Stimulated activated effector memory CD8-positive, alpha-beta T cell treated with anti-CD3 and anti-CD28 coated beads, Interleukin-12 subunit alpha, Interleukin-12 subunit beta, amount 100 ng/mL, for 72 hours (primary cell): ENCODE measurements around the gene DHX9.
"Not testable (repeated sequence)": the region's sequence is repeated elsewhere in the genome, so short reads cannot be mapped to it uniquely, and the experiment has no call there.

Source experiments
- ATAC-seq: fragments of 150-1000 bp; cut with Tn5 transposase; 2 replicates; pipeline ENCODE4 v1.10.0; 2021
- DNase-seq, 2 donors: peaks; one replicate each; pipeline ENCODE4 v3.0.0; 2021 to 2022; ENCODE audit warnings: low spot score in 2 of 2
- H3K27ac Mint-ChIP-seq: one replicate; pipeline ENCODE4 v1.8.0; 2022; ENCODE audit warnings: mild to moderate bottlenecking, mixed read lengths
- H3K36me3 Mint-ChIP-seq: one replicate; pipeline ENCODE4 v1.8.0; 2022; ENCODE audit warnings: mild to moderate bottlenecking, mixed read lengths
- H3K4me1 Mint-ChIP-seq: one replicate; pipeline ENCODE4 v1.8.0; 2022; ENCODE audit warnings: mixed read lengths
- H3K4me3 Mint-ChIP-seq: one replicate; pipeline ENCODE4 v1.8.0; 2022; ENCODE audit warnings: mild to moderate bottlenecking, mixed read lengths
- H3K9me3 Mint-ChIP-seq: one replicate; pipeline ENCODE4 v1.8.0; 2022; ENCODE audit warnings: mixed read lengths

The DHX9 gene

DNA sequence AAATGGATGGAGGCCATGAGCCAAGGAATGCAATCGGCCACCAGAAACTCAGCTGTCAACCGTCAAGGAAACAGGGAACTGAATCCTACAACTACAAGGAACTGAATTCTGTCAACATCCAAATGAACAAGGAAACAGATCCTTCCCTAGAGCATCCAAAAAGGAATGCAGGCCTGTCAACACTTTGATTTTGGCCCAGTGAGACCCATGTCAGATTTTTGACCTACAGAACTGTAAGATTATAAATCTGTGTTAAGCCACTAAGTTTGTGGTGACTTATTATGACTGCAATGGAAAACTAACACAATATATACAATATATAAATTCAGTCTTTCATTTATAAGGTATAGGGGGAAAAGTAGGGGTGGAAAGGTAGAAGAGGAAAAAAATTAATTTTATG lies 58.5 kb downstream of the DHX9 start:
- ATAC-seq = no peak
- no peak overlapping the region for H3K4me3 Mint-ChIP-seq
- no peak overlapping the region for H3K27ac Mint-ChIP-seq
- no peaks in the 10 kb centered on the region for H3K36me3 Mint-ChIP-seq
- no peaks in the 10 kb centered on the region for H3K4me1 Mint-ChIP-seq
- H3K9me3 Mint-ChIP-seq = no peaks in the 10 kb centered on the region
- no peak for DNase-seq

DNA sequence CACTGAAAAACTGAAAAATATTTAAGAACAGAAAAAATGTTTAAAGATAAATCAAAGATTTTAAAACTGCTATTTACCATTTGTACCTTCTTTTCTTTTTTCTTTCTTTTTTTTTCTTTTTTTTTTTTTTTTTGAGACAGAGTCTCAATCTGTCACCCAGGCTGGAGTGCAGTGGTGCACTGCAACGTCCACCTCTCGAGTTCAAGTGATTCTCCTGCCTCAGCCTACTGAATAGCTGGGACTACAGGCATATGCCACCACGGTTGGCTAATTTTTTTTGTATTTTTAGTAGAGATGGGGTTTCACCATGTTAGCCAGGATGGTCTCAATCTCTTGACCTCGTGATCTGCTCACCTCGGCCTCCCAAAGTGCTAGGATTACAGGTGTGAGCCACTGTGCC lies 62.8 kb downstream of the DHX9 start:
- H3K27ac Mint-ChIP-seq, H3K4me1 Mint-ChIP-seq, ATAC-seq, H3K36me3 Mint-ChIP-seq, DNase-seq, H3K9me3 Mint-ChIP-seq, H3K4me3 Mint-ChIP-seq: not testable (repeated sequence)

DNA sequence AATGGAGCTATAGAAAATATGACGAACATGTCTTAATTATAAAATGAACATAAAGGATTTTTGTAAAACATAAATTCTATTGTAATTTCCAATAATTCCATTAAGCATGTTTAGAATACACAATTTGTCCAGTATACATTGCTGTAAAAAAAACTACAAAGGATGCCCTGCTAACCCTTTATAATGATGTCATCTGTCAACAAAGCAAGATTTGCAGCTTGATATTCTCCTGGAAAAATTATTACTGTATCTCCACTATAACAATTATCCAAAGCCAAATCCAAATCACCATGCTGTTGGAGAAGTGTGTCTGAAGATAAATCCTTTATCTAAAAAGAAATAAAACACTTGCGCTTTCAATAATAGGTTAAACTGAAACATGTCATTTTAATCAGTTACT lies 66.2 kb downstream of the DHX9 start:
- no peaks in the 10 kb centered on the region for H3K4me1 Mint-ChIP-seq
- no peaks in the 10 kb centered on the region for H3K36me3 Mint-ChIP-seq
- DNase-seq (no peak), ATAC-seq (no peak)
- H3K27ac Mint-ChIP-seq = no peak overlapping the region
- no peak overlapping the region for H3K4me3 Mint-ChIP-seq
- no peaks in the 10 kb centered on the region for H3K9me3 Mint-ChIP-seq

DNA sequence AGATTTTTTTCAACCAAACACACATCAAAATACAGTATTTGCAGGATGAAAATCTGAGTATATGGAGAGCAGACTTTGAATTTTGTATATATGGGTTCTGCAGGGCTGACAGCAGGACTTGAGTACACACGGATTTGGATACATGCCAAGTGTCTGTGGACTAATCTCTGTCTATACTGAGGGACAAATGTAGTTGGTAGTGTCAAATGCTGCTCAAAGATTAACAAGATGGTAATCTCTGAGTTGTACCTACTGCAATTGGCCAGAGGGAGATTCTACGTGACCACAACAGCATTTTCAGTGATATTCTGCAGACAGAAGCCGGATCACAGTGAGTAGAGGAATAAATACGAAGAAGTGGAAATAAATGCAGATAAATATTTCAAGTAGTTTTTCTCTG lies 70.4 kb downstream of the DHX9 start:
- Mint-ChIP-seq H3K9me3 (peaks cover 5% of the 10 kb centered on the region), H3K4me1 (no peaks in the 10 kb centered on the region), H3K36me3 (no peaks in the 10 kb centered on the region), H3K4me3 (no peak overlapping the region), H3K27ac (no peak overlapping the region)
- DNase-seq (no peak), ATAC-seq (no peak)

DNA sequence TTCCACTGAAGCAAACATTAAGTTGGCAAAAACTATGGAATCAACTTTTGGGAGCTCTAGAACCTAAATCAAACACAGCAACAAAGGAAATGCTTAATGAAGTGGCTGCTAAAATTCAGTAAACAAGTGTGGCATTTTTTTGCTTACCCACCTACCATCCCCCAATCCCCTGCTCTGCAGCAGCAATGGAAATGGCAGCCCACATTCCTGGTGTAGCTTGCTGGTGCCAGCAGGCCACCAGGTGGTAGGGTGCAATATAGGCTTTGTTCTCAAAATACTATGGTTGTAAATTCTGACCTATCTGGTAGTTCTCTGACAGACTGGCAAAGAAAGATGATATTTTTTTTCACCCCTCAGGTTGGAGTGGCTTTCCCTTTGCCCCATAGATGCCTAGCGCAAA lies 71.0 kb downstream of the DHX9 start:
- Mint-ChIP-seq H3K36me3 (no peaks in the 10 kb centered on the region), H3K27ac (no peak overlapping the region), H3K4me1 (no peaks in the 10 kb centered on the region), H3K9me3 (peaks cover 5% of the 10 kb centered on the region), H3K4me3 (no peak overlapping the region)
- ATAC-seq (no peak), DNase-seq (no peak)

DNA sequence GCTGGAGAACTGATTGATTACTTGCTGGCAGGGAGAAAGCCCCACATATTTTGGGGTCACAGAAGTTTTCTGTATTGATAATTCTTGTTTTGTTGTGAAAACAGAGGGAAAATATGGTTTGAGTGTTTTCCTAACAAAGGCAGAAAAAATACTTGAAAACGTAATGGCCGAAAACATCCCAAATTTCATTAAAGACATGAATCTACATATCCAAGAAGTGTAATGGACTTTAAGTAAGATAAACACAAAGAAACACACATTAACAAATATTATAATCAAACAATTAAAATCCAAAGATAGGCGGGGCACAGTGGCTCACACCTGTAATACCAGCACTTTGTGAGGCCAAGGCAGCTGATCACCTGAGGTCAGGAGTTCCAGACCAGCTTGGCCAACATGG lies 74.3 kb downstream of the DHX9 start:
- Mint-ChIP-seq H3K27ac (no peak overlapping the region), H3K4me1 (no peaks in the 10 kb centered on the region), H3K4me3 (no peak overlapping the region), H3K9me3 (peaks cover 5% of the 10 kb centered on the region), H3K36me3 (no peaks in the 10 kb centered on the region)
- ATAC-seq (no peak), DNase-seq (no peak)

DNA sequence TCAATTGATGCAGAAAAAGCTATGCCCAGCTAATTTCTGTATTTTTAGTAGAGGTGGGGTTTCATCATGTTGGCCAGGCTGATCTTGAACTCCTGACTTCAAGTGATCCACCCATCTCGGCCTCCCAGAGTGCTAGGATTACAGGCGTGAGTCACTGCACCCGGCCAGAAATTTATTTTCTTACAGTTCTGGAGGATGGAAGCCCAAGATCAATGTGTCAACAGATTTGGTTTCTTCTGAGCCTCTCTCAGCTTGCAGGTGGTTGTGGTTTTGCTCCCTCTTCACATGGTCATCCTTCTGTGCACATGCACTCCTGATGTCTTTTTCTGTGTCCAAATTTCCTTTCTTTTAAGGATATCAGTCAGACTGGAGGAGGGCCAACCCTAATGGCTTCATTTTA lies 78.2 kb downstream of the DHX9 start:
- no peak overlapping the region for H3K27ac Mint-ChIP-seq
- H3K4me1 Mint-ChIP-seq = no peaks in the 10 kb centered on the region
- H3K36me3 Mint-ChIP-seq = no peaks in the 10 kb centered on the region
- no peak overlapping the region for H3K4me3 Mint-ChIP-seq
- ATAC-seq (no peak), DNase-seq (no peak)
- no peaks in the 10 kb centered on the region for H3K9me3 Mint-ChIP-seq

DNA sequence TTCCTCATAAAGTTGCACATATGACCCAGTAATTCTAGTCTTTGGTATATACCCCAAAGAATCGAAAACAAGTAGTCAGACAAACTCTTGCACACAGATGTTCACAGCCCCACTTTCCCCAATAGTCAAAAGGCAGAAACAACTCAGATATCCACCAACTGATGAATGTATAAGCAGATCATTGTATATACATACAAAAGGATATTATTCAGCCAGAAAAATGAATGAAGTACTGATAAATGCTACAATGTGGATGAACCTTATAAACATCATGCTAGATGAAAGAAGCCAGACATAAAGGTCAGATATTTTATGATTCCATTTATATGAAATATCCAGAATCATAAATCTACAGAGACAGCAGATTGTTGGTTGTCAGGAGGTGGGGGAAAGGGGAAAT lies 86.5 kb downstream of the DHX9 start:
- no peak overlapping the region for H3K27ac Mint-ChIP-seq

DNA sequence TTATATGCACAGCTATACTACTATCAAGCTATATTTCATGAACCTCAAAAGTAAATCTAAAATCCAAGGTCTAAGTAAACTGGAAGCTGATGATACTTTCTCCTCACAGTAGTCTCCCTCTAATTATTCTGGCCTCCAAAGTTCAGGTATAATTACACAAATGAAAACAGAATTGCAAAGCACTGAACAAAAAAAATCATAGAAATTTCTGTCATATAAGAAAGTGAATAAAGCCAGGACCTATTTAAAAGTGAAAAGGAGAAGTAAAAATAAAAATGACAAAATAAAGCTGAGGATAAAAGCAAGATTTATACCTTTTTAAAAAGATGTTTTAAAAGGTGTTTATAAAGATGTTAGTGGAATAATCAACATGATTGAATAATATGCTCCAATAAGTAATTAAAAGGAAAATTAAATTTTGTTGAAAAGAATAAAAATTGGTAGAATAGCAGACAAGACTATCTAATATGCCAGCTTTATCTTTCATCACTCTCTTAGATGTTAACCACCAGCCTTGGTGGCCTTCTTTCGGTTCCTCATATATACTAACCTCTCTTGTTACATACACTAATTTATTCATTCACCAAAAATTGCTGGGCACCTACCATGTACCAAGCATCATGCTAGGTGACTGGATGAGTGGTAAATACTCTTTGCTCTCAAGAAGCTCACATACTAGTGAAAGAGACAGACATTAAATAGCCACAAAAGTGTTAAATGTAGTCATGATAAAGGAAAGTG lies 88.7 kb downstream of the DHX9 start:
- no peaks in the 10 kb centered on the region for H3K9me3 Mint-ChIP-seq
- H3K4me3 Mint-ChIP-seq = no peak overlapping the region
- peaks cover 4% of the 10 kb centered on the region for H3K4me1 Mint-ChIP-seq
- DNase-seq (no peak), ATAC-seq (no peak)
- no peaks in the 10 kb centered on the region for H3K36me3 Mint-ChIP-seq
- no peak overlapping the region for H3K27ac Mint-ChIP-seq

More for the DNA sequence above, 86.5 kb downstream of the DHX9 start:
- H3K36me3 Mint-ChIP-seq = no peaks in the 10 kb centered on the region
- H3K9me3 Mint-ChIP-seq = no peaks in the 10 kb centered on the region
- H3K4me1 Mint-ChIP-seq = peaks cover 4% of the 10 kb centered on the region
- no peak for DNase-seq
- ATAC-seq = no peak
- H3K4me3 Mint-ChIP-seq = no peak overlapping the region

DNA sequence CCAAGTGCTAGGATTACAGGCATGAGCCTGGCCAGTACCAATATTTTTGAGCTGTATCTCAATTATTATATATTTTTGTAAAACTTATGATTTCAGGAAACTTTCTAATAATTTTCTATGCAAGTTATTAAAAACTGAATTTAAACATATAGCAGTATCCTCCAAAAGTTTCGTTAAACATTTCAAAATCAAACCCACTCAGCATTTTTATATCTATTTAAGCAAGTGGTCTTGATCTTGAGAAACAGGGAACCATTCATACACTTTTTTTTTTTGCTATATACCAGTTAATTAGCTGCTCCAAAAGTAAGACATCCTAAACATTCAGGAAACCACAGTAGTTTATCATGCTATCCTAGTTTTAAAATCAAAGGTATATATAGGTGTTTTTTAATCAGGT lies 91.8 kb downstream of the DHX9 start:
- ATAC-seq (no peak), DNase-seq (no peak)
- Mint-ChIP-seq H3K4me1 (peaks cover 4% of the 10 kb centered on the region), H3K9me3 (no peaks in the 10 kb centered on the region), H3K4me3 (no peak overlapping the region), H3K36me3 (no peaks in the 10 kb centered on the region), H3K27ac (no peak overlapping the region)

DNA sequence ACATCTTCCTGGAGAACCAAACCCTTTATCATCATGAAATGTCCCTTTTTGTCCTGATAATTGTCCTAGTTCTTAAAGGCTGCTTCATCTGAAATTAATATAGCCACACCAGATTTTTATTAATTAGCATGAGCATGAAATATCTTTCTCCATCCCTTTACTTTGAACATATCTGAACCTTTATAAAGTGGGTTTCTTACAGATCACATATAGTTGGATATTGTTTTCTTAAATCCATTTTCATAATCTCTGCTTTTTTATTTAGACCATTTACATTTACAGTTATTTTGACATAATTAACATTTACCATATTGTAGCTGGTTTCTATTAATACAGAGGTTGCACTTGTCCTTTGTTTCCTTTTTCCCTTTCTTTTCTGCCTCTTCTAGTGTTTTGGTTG lies 96.6 kb downstream of the DHX9 start:
- Mint-ChIP-seq H3K36me3 (no peaks in the 10 kb centered on the region), H3K27ac (no peak overlapping the region)
- DNase-seq = no peak

More for the DNA sequence above, 96.6 kb downstream of the DHX9 start:
- no peaks in the 10 kb centered on the region for H3K4me1 Mint-ChIP-seq
- H3K4me3 Mint-ChIP-seq = no peak overlapping the region
- ATAC-seq = no peak
- H3K9me3 Mint-ChIP-seq = no peaks in the 10 kb centered on the region
